Measurements from ENCODE around the gene ROPN1. TPM values are rescaled to one million over a fixed set of nuclear protein-coding genes. Genes with fewer than 3 reads are reported as not detected.
"Not testable (repeated sequence)": the region's sequence is repeated elsewhere in the genome, so short reads cannot be mapped to it uniquely, and the experiment has no call there.

Gene ROPN1
- polyA plus RNA-seq (2014; cell fraction: cytosol; rRNA removed): not detected in 2 replicates
- not detected in 2 replicates for polyA plus RNA-seq (2014; cell fraction: nucleus; rRNA removed)

DNA sequence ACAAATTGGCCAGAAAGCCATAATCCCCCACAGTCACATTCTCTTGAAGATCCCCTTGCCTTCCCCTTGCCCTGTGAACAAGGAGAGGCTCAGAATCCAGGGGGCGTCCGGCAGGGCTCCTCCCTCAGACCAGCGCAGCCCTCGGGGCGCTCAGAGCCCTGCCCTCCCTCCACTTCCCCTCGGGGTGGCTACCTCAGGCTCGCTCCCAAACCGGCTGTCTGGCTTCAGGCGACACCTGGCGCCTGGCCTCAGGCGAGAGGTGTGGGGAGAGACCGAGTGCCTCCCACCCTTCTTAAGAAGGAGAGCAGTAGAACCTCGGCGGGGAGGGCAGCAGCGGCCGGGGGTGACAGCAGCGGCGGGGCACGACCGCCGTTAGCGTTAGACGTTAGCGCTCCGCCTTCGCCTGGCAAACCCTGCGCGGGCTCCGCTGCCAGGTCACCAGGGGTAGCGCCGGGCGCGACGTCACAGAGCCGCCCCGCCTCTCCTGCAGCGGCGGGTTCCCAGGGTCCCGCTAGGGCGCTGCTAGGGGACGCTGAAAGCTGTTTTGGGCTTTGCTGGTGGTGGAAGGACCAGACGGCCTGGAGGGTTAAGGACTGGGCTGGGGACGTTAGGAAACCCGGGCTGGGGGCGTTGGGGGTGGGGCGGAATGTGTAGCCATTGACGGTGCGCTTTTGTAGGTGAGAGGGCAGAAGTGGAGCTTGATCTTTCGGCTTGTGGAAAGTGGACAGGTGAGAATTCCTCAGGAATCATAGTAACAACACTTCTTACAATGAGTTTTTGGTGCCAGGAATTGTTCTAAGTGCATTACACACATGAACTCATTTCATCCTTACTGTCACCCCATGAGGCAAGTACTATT, at the start of gene ROPN1:
ROPN1 (minus strand) TSS at position 395 of the 859 bp plus-strand sequence. CDS start 11,643 bp downstream, outside the sequence.
- DNase-seq (ENCODE audit: low spot score): not testable (repeated sequence)

DNA sequence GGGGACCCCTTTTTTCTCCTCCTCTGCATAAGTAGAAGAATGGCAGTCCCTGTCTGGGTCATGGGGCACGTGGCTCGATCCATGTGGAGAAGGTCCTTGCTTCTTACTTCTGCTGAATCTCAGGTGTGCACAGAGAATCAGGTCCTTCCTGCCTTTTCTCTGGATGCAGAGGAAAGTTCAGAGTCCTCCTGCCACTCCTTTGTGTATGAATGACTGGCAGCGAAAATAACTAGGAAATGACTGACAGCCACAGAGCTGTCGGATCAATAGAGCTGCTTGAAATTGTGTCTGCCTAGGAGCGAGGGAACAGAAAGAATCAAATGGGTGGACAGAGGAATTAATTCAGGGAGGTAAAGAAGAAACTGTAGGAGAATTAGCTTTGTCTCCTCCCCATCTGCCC, 49.6 kb upstream of the ROPN1 start:
- no peak for DNase-seq (ENCODE audit: low spot score)

DNA sequence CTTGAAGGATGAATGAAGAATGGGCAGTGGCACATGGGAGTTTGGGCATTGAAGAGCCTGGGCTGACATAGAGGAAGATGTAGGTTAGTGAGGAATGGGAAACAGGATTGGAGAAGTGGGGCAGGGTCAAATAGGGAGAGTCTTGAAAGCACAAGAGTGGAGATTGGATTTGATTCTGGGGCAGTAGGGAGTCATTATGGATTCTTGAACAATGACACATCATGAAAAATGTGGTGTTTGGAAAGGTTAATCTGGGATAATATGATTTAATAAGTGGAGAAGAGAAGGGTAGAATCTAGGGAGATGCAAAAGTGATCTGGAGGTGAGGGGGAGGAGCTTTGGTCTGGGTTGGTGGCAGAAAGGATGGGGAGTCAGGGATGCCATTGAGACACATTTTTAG, 45.4 kb upstream of the ROPN1 start:
- no peak for DNase-seq (ENCODE audit: low spot score)

DNA sequence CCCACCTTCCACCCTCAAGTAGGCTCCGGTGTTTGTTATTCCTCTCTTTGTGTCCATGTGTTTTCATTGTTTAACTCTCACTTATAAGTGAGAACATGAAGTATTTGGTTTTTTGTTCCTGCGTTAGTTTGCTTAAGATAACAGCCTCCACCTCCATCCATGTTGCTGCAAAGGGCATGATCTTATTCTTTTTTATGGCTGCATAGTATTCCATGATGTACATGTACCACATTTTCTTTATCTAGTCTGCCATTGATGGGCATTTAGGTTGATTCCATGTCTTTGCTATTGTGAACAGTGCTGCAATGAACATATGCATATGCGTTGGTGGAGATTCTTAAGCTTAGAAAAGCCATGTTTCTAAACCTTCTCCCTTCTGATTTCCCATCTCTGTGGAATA, 44.3 kb upstream of the ROPN1 start:
- not testable (repeated sequence) for DNase-seq (ENCODE audit: low spot score)

DNA sequence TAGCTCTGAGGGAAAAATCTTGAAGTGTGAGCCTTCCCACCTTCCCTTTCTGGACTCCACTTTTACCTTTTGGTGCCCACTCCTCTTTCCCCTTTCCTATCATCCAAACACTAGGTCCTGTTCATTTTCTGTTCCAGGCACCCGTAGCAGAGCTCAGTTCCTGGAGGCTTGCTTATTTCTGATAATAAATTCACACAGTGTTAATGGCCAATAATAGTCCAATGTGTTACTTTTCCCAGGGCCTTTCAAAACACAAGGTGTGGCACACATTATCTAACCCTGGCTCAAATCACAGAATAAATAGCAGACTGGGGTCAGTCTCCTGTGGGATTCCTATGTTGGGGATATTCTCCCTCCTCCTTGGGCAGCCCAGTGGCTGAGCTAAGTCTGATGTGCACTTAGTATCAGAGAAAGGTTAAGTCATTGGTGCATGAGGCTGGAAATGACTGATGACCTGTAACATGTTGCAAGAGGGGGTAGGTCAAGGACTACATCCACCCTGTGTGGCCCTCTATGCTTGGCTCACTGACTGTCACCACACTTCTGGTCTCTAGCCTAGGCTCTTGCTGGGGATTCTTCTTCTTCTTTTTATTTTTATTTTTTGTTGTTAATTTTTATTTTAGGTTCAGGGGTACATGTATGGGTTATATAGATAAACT, 43.7 kb upstream of the ROPN1 start:
- no peak for DNase-seq (ENCODE audit: low spot score)

DNA sequence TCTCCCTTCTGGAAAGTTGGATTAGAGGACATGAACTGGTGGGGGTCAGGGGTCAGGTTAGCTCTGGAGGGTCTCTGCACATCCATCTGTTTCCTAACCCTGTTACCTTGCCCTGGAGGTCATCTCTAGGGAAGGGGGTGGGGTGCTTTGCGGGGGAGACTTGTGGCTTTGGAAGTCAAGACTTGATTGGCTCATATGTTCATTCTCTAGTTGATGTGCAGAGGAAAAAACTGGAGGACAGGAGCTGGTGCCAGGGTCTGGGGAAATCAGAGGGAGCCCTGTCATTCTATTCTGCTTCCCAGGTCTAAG, 42.9 kb upstream of the ROPN1 start:
- no peak for DNase-seq (ENCODE audit: low spot score)

DNA sequence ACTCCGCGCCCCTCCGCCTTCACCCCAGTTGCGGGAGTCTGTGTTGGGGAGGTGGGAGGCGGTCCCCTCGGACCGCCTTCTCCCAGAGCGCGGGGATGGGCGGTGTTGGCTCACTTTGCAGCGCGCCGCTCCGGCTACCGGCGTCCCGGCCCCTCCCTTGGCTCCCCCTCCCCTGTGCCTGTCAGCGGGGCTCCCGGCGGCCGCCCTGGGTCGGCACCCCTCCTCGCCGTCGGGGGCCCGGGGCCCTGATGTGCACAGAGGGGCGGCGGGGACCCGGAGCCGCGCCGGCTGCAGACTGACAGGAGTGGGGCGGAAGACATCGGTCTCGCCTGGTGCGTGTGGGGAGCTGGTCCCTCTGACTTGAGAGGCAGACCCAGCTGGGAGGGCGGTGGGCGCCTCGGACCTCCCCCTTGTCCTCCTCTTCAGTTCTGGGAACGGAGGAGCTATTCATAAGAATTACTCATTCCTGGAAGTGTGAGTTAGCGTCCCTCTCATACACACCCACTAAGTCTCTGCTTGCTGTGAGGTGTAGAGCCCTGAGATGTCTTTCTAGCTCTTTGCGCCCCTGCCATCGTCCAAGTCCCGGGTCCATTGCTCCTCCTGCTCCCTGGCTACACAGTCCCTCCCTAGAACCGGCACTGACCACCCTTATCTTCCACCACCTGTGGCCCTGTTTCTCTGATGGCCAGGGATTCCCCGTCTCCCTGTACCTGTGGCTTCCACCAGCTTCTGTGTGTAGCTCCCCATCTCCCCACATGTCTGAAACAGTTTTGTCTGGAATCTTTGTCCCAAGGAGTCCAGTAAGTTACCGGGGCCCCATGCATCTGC, 42.3 kb upstream of the ROPN1 start:
- peak; percentile 19 for DNase-seq (ENCODE audit: low spot score)

DNA sequence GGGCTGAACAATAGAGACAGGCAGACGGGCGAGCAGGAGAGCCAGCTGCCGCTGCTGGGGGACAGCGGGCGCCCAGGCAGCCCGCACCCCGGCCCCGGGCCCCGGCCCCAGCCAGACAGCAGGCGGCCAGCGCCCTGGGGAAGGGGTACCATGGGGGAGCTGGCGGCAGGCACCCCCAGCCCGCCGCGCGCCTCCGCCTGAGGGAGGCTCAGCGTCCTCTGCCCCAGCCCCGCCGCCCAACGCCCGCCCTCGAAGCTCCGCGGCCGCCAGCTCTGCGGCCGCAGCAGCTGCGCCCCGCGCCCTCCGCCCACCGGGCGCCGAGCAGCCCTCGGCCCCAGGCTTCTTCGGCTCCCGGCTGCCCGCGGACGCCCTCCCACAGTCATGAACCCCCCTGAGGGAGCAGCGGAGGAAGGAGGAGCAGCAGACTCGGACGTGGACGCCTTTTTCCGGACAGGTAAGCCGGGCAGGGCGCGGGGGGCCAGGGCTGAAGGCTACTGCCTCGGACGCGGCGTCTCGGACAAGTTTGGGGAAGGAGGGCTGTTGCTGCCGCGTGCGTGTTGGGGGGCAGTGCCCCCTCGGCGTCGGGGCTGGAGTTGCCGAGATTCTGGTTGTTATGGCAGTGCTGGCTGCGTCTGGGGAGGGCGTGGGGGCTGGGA, 41.6 kb upstream of the ROPN1 start, which contains the start of gene KALRN:
KALRN (plus strand) TSS at position 10 of the 656 bp plus-strand sequence.
- peak; percentile 32 for DNase-seq (ENCODE audit: low spot score)

DNA sequence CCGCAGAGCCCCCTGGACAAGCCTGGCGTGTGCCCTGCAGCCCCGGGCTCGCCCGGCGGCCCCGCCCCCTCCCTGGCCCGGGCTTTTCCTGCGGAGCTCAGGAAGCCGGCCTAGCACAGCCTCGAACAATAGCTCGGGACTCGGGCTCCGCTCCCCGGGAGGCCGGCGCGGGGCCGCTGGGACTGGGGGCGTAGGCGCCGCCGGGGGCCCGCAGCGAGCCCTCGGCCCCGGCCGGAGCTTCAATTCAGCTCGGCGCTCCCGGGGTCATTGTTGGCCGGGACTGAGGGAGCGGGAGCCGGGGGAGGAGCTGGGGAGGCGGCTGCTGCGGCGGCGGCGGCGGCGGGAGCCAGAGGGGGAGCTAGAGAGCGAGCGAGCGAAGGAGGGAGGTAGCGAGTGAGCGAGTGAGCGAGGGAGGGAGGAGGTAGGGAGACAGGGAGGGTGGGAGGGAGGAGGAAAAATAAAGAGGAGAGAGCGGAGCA, 41.0 kb upstream of the ROPN1 start:
- DNase-seq (ENCODE audit: low spot score): peak; percentile 93

DNA sequence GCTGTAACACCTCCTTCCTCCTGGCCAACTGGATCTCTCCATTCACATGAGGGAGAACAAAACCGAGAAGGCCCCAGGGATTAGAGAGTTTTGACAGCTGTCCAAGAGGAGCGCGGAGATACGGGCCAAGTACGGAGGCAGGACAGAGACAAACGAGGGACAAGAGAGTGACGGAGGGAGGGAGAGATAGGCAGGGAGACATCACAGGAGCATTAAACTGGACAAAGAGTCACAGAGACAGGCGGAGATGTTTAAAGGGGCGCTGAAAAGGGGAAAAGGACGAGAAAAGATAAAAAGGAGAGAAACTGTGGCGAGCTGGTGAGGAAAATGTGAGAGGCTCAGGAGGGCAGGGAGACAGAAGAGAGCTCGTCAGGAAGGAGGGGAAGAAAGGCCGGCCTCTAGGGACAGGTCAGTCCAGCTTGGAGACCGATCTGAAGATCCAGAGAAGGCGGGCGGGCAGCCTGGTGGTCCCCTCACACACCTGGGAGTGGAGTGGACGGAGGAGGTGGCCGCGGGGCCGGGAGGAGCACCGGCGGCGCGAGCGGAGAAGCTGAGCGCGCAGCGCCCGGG, 40.5 kb upstream of the ROPN1 start:
- peak; percentile 74 for DNase-seq (ENCODE audit: low spot score)

DNA sequence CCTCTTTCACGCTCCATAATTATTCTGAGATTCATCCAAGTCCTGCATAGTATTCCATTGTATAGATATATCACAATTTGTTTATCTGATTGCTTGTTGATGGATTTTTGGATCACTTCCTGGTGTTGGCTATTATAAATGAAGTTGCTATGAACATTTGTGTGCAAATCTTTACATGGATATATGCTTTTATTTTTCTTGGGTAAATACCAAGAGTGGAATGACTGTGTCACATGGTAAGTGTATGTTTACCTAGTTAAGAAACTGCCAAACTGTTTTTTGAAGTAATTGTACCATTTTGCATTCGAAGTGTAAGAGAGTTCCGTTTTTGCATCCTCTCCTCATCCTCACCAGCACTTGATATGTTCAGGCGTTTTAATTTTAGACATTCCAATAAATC, 34.6 kb upstream of the ROPN1 start:
- no peak for DNase-seq (ENCODE audit: low spot score)

DNA sequence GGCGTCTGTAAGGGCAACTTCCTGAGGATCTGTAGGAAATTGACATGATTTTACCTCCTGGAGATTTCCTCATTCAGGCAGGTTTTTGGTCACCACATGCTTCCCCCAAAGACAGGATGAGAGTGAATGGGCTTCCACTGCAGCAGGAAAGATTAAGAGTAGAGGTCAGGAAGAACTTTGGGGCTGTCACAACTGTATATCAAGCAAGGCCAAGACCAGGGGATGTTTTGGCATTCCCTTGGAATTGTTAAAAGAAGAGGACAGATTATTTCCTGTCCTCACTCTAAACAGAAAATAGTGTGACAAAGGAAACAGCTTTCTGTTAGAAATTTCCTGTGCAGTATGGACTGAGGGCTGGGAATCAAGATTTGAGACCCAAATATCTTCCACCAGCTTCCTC, 31.6 kb upstream of the ROPN1 start:
- not testable (repeated sequence) for DNase-seq (ENCODE audit: low spot score)

DNA sequence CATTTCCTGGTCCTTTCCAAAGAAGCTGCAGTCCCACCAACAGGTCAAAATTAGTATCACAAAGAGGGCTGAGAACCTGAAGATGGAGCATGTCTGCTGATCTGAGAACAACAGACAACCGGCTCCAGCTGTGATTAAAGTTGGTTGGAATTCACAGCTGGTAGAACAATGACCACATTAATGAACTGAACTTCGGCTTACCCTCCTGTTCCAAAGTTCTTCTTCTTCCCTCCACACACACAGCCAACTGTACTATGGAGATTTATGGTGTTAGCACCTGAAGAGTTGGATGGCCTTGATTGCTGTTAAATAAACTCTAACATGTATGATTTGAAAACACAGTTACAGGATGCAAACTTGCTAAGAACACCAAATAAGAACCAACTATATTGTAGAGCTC, 27.4 kb upstream of the ROPN1 start:
- DNase-seq (ENCODE audit: low spot score): no peak

DNA sequence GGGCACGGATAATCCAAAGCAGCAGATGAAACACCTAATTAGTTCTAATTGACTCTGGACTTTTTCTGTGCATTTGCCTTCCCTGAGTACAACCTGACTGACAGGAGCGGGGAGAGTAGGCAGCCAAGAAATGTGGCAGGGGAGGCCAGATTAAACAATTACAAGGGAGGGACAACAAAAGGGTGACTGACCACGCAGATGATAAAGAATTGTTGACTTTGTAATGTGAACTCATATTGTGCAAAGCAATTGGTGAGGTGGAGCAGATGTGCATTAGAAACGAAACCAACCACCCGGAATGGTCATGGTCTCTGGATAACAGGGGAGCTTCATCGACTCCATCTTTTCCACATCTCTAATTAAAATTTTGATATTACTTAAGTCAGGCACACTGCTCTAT, 25.6 kb upstream of the ROPN1 start:
- DNase-seq (ENCODE audit: low spot score): not testable (repeated sequence)

DNA sequence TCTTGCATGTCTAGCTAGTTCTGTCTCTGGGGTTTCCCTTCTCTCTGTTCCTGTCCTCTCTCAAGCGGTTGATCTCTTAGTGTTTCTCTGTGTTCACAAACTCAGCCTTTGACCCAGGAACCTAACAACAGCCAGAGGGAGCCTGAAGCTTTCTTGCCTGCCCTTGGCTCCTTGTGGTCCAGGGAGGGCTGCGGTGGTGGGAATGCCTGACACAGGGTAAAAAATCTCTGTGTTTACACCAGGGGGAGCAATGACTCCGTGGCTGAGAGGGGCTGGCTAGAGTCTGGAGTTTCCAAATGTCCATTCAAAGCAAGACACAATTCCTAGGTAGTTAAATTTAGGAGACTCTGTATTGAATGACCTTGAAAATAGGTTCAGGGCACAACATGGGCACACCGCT, 24.6 kb upstream of the ROPN1 start:
- DNase-seq (ENCODE audit: low spot score): peak; percentile 68

DNA sequence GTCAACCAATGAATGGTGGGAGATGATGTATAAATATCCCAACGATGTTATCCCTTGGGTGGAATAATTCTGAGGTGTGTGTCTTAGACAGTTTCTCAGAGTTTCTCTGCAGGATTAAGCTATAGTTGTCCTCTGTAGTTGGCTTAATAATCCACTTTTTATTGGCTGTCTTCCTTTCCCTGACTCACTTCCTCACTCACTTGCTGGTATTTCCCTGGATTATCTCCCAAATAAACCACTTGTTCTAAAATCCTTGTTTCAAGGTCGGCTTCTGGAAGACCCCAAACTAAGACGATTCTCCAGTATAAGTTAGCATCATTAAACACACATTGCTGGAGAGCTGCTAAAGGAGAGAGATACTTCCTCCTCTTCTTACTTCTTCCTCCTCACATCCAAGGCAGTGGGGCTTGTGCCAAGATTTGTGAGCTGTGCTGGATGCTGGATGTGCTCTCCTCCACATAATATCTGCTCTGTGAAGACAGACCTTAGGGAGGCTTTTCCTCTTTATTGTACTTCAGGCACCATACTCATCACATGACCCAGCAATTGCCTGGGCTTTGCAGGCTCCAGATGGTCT, 22.5 kb upstream of the ROPN1 start:
- DNase-seq (ENCODE audit: low spot score): no peak

DNA sequence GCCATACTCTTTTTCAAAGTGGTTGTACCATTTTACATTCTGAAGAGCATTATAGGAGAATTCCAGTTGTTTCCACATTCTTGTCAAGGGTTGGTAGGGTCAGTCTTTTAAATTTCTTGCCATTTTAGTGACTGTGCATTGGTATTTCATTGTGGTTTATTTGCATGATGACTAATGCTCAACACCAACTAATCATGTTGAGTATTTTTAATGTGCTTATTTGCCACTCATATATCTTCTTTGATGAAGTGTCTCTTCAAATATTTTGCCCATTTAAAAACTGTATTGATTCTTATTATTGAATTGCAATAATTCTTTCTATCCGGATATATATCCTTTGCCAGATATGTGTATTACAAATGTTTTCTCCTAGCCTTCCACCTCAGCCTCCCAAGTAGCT, 16.4 kb upstream of the ROPN1 start:
- DNase-seq (ENCODE audit: low spot score): not testable (repeated sequence)

DNA sequence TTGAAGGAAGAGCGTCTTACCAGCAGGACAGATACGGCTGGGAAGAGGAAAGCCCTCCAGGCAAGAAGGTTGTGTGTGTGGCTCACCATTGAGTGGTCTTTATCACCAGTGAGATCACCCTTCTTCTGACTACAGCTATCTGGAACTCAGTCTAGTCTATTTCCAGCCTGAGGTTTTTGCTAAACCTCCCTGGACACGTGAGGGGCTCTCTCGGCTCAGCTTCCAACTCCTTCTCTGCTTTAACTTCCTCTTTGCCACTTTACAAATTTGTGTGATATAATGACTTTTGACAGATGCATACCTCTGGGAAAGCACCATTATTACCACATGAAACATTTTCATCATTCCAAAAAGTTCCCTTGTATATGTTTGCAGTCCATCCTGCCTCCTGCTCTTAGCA, 15.3 kb upstream of the ROPN1 start:
- DNase-seq (ENCODE audit: low spot score): no peak

DNA sequence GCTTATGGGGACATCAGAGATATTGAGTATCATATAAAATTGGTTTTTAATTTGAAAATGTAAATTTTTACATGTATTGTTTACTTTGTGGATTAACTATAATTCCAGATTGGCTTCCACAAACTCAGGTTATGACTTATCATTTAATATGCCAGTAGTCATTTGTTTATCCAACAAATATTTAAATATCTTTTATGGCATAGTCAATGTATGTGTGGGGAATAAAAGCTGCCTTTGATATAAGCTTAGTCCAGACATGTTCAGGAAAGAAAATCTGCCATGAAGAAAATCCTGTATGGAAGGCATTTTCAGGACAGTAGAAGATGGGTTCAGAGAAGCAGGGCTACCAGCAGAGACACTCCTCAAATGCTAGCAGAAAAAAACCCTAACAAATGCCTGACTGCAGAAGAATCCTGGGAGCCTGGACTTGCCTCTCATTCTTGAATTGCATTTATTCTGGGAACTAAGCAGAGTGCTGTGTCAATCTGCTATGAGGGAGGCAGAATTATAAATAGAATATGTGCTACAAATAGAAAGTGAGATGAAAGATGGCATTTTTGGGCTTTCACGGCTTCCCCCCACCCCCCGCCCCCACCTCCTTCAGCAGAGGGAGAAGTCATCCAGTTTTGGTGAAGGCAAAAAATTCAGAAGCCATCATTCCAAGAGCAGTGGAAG, 10.6 kb upstream of the ROPN1 start:
- DNase-seq (ENCODE audit: low spot score): not testable (repeated sequence)

DNA sequence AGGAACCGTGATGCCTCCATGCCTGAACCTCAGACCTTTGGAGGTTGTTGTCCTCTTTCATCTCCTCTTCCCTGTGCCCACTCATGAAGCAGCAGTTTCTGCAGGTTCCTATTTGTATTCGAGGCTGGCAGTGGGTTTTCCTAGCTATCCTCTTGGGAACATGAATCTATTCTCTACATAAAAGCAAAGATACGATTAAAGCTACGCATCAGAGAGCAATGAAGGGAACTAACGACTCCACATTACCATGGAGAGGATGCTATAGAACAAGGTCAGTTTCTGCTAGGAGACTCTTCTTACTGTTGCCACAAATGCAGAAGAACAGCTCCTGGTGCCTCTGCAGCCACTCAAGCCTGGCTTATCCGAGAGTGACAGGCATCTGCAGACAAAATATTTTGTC, 9.4 kb upstream of the ROPN1 start:
- DNase-seq (ENCODE audit: low spot score): not testable (repeated sequence)
